CD4-positive, alpha-beta T cell treated with Interleukin-4 for 4 hours (primary cell): Measurements from ENCODE around the gene IL24.

Experiments
- DNase-seq: peaks from one replicate; pipeline ENCODE4 v3.0.0-alpha.2; 2020

The IL24 gene

GRCh38 chr1:206882555-206882954 lies 14.7 kb upstream of the IL24 start:
- DNase-seq = no peak

- no peak for DNase-seq
Measured at GRCh38 chr1:206883160-206883559, 14.1 kb upstream of the IL24 start.

DNA sequence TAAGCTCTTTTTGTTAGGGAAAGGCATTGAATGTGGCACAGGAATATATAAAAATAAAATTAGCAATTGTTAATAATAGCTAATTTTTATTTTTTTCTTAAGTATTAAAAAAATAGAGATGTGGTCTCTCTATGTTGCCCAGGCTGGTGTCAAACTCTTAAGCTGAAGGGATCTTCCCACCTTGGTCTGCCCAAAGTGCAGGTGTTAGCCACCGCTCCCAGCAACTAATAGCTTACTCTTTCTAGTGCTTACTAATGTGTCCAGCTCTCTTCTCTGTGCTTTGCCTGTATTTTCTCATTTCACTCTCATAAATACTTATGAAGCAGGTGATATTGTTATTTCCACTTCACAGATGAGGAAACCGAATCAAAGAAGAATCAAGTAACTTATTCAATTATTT lies 13.4 kb upstream of the IL24 start:
- no peak for DNase-seq

DNA sequence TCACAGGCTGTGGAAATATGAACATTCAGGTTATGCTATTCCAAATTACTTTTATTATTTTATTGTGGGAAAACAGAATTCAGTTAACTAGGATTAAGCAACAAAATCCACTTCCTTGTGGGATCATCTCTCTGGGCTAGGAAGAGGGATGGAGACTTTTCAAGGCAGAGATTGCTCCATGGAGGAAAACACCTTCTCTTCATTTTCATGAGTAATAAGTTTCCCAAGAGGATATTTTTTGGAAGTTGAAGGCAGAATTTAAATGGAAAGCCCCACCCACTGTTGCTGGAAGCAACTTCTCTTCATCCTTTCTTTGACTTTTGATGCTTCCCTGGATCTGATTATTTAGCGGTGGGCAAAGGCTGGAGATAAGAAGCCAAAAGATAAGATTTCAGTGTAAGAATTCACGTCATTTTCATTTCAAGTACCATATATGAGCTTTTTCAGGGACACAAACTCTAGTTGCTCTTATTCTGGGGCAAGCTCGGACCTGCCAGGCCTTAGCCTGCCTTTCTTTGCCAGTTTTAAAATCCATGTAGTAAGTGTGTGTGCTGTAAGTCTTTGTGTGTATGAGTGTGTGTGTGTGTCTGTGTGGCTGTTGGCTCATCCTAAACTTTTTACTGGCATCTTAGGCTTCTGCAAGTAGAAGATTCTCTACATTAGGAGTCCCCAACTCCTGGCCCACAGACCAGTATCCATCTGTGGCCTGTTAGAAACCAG lies 11.7 kb upstream of the IL24 start:
- DNase-seq = no peak

DNA sequence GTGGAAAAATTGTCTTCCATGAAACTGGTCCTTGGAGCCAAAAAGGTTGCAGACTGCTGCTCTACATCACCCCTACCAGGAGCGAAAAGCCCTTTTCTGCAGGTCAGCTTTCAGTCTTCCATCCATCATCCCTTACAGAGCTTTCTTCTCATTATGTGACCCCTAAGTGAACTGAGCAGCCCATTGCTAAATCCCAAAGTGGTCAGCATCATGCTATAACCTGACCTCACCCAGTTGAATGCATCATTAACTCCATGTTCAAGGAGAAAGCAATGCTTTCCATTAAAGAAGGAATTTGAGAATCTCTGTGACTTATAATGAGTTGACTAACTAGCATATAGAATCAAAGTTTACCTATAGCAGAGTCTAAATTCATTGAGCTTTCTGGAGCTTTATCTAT lies 10.4 kb upstream of the IL24 start:
- DNase-seq = no peak

DNA sequence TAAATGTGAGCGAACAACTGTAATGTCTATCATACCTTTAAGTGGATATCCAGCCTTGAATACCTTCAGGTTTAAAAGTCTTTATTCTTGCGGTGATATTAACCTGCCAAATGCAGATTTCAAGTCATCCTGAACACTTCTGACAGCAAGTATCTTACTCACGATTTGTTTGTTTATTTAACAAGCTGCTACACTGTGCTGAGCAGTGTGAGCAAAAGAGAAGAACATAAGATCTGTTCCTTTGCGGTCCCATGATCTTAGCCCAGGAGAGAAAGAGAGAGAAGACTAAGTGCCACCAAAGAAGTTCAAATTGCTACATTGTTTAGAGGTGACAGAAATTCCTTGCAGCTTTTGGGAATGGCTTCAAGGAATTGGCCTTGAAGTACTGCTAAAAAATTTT lies 9.5 kb upstream of the IL24 start:
- DNase-seq = no peak

DNA sequence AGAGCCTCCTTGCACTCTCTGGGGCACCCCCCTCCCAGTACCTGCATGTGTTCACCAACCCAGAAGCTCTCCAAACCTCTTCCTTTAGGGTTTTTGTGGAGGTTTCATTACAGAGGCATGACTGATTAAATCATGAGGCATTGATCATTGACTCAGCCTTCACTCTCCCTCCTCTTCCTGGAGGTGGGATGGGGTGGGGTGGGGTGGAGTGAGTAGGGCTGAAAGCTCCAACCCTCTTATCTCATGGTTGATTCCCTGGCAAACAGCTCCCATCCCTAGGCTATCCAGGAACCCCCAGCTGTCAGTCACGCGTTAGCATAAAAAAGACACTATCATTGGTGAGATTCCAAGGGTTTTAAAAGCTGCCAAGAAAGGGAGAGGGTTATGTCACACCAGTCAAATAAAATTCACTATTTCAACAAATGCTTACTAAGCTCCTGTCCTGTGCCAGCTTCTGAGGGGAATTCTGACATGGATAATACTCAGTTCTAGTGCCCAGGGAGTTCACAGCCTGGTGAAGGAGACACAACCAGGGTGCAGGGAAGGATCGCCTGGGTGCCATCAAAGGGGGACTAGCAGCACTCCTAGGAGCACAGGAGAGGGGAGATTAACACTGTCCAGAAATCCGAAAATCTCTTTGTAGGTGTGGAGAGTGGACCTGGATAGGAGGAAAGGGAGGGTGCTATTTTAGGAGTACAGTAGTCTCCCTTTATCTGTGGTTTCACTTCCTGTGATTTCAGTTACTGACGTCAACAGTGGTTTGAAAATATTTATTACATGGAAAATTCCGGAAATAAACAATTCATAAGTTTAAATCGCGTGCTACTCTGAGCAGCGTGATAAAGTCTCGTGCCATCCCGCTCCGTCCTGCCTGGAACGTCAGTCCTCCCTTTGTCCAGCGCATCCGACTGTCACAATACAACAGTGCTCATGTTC lies 6.8 kb upstream of the IL24 start:
- DNase-seq = no peak

DNA sequence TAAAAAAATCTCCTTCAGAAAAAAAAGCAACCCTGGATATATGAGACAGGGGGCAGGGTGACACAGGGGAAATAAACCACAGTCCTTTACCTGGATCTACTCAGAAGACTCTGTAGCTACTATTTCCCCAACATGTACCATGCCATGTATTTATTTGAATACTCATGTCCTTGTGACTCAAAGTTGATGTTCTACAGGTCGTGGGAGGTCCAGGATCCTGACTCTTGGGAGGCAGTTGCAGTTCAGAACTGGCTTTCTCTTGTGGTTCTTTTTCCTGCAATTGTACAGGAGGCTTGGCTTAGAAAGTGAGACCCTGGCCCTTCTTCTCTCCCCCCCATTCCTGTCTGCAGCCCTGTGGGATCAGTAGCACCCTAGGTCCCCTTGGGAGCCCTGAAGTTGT lies 5.8 kb upstream of the IL24 start:
- no peak for DNase-seq

DNA sequence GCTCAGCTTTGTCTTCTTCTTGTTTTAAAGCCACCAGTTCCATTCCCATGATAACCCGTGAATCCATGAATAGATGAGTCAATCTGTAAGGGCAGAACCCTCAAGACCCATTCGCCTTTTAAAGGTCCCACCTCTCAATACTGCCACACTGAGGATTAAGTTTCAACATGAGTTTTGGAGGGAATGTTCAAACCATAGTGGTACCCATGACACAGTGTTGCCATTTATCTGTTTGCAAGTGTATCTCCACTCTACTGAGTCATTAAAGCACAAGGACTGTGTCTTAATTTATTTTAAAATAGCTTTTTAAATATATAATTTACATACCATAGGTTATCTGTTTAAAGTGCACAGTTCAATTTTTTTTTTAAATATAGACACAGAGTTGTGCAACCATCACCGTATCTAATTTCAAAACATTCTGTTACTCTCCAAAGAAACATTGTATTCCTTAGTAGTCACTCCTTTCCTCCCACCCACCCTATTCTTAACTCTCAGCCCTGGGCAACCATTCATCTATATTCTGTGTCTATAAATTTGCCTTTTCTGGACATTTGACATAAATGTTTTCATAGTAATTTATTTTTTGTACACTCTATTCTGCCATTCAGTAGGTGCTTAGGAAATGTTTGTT lies 4.8 kb upstream of the IL24 start:
- no peak for DNase-seq

GRCh38 chr1:206893380-206893779 lies 3.9 kb upstream of the IL24 start:
- DNase-seq = no peak

- DNase-seq = no peak
Measured at GRCh38 chr1:206895325-206895724, 1.9 kb upstream of the IL24 start.

DNA sequence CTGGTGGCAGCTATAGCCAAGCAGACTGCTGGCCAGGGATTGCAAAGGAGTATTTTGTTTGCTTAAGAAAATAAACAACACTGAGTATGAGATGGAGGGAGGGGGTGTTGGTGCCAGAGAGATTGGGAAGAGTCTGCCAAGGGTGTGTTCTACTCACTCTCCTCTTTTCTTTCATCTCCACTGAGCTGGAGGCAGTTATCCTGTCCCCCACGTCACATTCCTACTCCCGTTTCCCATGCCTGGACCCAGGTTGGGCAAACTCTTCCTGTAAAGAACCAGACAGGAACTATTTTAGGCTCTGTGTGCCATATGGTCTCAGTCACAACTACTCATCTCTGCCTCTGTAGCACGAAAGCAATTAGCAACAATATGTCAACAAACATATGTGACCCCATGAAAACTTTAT lies 1.4 kb upstream of the IL24 start:
- no peak for DNase-seq

GRCh38 chr1:206896261-206896660 lies 982 bp upstream of the IL24 start:
- no peak for DNase-seq

- DNase-seq = no peak
Measured at GRCh38 chr1:206898089-206898914, 1.1 kb downstream of the IL24 start.

DNA sequence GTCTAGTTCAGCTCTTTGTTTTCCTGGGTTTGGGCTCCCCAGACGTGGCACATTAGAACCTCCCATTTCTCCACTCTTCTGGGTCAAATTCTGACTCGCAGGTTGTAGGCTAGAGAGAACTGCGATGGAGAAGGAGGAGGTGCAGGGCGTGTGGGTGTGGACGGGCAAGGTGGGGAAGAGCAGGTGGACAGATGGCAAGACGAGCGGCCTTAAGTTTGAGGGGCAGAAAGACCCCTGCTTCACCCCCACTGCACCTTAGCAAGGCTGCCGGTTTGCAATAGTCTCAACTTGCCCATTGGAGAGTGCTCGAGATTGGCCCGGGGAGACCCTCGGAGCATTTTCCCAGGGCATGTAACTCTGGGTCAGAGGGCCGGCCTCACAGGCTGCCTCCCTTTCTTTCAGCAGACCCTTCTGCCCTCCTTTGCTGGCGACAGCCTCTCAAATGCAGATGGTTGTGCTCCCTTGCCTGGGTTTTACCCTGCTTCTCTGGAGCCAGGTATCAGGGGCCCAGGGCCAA lies 1.7 kb downstream of the IL24 start:
- no peak for DNase-seq

DNA sequence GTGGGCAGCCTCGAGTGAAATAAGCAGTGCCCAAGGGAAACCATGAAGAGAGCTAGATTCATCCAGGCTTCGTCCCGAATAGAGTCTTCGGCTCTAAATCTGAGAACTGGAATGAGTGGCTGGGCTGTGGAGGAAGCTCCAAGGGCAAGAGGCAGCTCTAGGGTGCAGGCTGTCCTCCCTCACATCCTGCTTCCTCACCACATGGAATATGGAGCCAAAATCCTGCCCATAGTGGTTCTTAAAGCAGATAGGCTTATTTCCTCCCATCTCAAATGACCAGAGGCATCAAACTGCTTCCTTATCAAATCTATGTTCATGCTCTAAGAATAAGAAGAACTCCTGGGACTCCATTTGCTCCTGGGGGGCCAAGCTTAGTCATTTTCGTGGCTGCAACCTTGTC lies 2.5 kb downstream of the IL24 start:
- DNase-seq = no peak

- DNase-seq = no peak
Measured at GRCh38 chr1:206900149-206900548, 2.9 kb downstream of the IL24 start.

DNA sequence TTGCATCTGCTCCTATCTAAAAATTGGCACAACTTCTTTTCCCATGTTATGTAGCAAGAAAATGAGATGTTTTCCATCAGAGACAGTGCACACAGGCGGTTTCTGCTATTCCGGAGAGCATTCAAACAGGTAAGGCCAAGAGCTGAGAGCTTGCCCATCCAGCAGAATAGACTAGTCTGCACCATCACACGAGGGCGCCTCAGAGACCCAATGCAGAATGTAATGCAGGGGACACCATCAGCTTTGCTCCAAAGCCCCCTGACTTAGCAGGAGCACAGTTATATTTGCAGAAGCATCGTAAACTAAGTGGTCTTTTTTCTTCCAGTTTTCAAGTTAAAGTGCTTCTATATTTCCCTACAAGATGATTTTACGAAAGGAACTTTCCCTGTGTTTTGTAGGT lies 4.7 kb downstream of the IL24 start:
- no peak for DNase-seq

GRCh38 chr1:206902702-206903101 lies 5.5 kb downstream of the IL24 start:
- no peak for DNase-seq

- DNase-seq = no peak
Measured at GRCh38 chr1:206903687-206904086, 6.4 kb downstream of the IL24 start.

DNA sequence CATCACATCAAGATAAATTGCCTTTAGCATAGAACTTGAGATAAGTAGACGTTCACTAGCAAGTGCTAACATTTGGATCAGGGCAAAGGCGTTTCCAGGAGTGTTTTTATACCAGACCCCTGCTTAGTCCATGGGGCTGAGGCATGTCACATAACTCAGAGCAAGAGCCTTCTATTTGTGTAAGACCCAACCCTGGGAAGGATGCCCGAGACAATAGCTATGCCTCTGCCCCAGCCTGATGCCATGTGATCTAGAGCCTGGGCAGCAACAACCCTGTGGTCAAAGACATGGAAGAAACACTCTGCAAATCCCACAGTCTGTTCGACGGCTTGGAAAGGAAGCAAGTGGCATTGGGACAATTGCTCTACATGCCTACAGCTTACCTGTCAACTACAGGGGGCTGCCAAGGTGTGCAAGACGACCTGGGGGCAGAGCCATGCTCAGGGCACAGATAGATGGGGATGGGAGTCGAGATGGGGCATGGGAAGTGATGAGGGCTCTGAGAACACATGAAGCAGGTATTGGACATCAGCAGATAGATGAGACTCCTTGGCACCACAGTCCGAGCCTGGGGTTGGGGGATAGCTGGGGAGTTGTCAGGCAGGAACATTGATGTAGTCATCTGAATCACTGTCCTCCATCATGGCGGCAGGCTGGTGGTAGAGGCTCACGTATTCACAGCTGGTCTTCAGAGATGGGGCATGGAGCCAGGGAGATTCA lies 7.3 kb downstream of the IL24 start:
- DNase-seq = no peak
